Left renal cortex interstitium (tissue), 4 donors: ENCODE results near the gene CASP14. TPM values are rescaled to one million over a fixed set of nuclear protein-coding genes. Genes with fewer than 3 reads are reported as not detected.
"Not testable (repeated sequence)": the region's sequence is repeated elsewhere in the genome, so short reads cannot be mapped to it uniquely, and the experiment has no call there.

Source experiments
- DNase-seq, 4 donors: peaks; one replicate each; pipeline ENCODE4 v3.0.0-alpha.2; 2013; ENCODE audit warnings: low read depth in 4 of 4, low spot score in 2 of 4, missing footprints in 1 of 4
- polyA plus RNA-seq, 4 donors: library from polyadenylated mRNA; unstranded; fragments of 120-200 nt; gene quantifications; one replicate each; pipeline ENCODE4 v1.2.1, GENCODE V29; 2013; ENCODE audit not compliant: insufficient read length in 4 of 4

The CASP14 gene, protein sequence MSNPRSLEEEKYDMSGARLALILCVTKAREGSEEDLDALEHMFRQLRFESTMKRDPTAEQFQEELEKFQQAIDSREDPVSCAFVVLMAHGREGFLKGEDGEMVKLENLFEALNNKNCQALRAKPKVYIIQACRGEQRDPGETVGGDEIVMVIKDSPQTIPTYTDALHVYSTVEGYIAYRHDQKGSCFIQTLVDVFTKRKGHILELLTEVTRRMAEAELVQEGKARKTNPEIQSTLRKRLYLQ
- polyA plus RNA-seq = under 1 TPM in 2 of 4 donors, not detected in 2; 0.09 to 0.11 TPM

DNA sequence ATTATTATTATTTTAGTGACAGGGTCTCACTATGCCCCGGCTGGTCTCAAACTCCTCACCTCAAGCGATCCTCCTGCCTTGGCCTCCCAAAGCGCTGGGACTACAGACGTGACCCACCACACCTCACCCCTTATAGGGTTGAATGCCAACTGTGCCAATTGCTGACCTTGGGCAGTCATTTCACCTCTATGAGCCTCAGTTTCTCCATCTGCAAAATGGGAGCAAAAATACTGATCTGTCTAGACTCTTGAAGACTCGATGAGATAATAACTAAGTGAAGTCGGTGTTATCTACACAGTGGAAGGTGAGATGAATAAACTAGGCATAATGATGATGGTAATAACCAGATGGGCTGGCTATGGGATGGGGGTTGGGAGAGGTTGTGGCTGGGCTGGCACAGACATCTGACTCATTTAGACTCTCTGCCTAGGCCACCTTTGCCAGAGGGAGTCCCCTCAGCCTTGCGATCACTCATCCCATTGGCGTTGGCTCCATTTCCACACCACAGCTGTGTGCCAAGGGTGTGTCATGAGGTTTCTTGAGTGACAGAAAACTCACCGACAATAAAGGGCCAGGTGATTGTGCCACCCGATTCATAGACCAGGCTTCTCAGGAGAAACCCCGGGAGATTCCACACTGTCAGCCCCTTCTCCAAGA, at the start of gene CASP14:
TSS of gene CASP14 (plus strand) at position 596 of the 657 bp plus-strand sequence. CDS start 2,772 bp downstream, outside the sequence.
- no peak for DNase-seq

DNA sequence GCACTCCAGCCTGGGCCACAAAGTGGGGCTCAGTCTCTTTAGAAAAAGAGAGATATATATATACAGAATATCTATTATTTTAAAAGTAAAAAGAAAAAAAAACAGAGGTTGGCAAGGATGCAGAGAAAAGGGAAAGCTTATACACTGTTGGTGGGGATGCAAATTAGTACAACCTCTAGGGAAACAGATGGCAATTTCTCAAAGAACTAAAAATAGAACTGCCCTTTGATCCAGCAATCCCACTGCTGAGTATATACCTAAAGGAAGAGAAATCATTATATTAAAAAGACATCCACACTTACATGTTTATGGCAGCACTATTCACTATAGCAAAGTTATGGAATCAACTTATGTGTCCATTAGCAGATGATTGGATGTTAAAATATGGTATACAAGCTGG, 41.0 kb upstream of the CASP14 start:
- no peak for DNase-seq

DNA sequence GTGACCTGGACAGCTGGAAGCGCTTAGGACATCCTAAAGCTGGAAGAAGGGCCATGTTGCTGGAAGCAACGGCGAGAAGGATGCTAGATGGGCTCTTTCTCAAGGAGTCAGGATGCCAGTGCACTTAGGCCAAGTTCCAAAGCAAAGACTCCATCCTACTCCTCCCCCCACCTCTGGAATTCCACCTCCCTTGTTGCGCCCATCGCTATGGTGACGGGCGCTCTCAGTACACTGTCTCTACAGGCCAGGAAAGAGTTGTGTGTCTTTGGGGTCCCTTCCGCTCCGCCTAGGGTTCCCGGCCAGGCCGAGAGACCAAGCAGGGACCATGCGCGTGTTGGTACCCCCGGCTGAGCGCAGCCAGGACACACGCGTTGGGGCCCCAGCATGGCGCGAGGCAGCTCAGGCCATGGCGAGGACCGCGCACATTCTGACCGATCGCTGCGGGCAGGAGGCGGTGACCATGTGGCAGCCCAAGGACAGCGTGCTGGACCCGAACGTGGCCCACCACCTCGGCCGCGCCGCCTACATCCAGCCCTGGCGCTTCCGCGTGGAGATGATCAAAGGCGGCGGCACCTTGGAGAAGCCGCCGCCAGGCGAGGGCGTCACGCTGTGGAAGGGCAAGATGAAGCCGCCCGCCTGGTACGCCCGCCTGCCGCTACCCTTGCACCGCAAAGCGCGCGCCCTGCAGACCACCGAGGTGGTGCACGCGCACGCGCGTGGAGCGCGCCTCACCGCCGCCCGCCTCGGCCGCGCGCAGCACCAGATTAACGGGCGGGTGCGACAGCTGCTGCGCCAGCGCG, 38.6 kb upstream of the CASP14 start:
- no peak for DNase-seq

DNA sequence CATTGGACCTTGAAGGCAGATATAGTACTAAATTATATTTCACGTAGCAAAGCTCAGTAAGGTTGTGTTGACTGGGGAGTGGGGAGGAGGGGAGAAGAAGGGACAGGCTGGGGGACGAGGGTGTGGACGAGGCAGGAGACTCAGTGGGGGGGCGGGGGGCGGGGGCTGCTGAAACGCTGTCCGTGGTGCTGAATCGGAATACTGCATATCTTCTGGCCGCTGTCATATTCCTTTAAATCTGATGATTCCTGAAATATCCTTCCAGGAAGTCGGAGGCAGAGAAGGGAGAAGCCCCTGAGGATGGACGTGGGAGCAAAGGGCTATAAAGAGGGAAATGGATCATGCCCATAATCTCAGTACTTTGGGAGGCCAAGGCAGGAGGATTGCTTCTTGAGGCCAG, 34.7 kb upstream of the CASP14 start:
- no peak for DNase-seq

DNA sequence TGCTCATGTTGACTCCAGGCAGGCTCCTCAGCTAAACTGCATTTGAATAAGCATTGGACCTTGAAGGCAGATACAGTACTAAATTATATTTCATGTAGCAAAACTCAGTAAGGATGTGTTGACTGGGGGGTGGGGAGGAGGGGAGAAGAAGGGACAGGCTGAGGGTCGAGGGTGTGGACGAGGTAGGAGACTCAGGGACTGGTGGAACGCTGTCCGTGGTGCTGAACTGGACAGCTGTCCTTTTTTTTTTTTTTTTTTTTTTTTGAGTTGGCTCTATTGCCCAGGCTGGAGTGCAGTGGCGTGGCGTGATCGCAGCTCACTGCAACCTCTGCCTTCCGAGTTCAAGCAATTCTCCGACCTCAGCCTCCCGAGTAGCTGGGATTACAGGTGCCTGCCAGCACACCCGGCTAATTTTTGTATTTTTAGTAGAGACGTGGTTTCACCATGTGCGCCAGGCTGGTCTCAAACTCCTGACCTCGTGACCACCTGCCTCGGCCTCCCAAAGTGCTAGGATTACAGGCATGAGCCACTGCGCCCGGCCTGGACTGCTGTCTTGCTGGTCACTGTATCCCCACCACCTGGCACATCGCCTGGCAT, 33.2 kb upstream of the CASP14 start:
- peak; percentile 0 to 33 (median 22) for DNase-seq

DNA sequence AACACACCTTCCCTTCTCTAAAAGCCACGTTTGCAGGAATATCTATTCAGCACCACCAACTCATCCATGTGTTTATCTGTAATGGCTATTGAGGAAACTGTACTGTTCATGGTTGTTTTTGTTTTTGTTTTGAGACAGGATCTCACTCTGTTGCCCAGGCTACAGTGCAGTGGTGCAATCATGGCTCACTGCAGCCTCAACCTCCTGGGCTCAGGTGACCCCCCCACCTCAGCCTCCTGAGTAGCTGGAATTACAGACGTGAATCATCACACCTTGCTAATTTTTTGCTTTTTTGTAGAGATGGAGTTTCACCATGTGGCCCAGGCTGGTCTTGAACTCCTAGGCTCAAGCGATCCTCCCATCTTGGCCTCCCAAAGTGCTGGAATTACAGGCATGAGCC, 30.4 kb upstream of the CASP14 start:
- DNase-seq = not testable (repeated sequence)

DNA sequence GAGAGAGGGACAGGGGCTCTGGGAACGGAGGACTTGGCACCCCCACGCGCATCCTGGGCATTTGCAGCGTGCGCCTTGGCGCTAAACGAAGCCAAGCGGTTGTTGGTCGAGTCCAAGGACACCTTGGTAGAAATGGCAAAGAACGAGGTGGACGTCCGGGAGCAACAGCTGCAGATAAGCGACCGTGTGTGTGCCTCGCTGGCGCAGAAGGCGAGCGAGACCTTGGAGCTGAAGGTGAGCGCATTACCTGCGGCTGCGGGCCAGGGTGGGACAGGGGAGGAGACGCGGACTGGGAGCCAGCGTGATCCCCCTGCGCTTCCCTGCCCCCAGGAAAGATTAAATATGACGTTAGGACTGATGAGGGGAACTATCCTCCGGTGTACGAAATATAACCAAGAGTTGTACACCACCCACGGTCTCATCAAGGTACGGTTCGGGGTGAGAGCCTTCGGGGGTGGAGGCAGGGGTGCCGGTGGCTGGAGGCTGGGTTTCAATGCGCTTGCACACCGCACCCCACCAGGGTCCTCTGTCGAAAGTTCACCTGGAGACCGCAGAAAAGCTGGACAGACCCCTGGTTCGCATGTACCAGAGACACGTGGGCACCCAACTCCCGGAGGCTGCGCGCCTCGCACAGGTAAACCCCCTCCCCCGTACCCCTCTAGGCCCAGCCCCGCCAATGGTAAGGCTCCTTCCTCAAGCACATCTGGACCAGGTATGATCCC, 27.8 kb upstream of the CASP14 start:
- no peak for DNase-seq

DNA sequence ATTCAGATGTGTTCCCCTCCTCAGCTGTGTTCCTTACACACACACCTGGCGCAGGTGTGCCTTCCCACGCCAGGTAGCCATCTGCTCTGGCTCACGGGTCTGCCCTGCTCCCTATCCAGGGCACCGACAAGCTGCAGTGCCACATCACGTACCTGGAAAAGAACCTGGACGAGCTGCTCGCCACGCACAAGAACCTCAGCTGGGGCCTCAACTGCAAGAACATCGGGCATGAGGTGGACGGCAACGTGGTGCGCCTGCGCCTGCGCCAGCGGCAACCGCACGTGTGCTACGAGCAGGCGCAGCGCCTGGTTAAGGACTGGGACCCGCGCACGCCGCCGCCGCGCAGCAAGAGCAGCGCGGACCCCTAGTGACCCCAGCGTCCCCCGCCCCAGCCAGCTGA, 26.5 kb upstream of the CASP14 start:
- no peak for DNase-seq

DNA sequence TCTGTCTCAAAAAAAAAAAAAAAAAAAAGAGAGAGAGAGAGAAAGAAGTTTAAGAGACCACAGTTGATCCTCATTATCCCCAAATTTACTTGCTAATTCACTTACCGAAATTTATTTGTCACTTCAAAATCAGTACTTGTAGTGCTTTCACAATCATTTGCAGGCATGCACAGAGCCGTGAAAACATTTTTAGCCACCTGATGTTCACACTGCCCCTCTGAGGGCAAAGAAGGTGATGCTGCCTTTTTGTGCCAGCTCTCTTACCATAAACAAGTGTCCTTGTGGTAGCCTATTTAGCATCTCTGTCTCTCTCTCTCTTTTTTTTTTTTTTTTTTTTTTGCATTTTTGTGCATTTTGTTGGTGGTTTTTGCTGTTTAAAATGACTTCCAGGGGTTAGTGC, 24.1 kb upstream of the CASP14 start:
- no peak for DNase-seq

DNA sequence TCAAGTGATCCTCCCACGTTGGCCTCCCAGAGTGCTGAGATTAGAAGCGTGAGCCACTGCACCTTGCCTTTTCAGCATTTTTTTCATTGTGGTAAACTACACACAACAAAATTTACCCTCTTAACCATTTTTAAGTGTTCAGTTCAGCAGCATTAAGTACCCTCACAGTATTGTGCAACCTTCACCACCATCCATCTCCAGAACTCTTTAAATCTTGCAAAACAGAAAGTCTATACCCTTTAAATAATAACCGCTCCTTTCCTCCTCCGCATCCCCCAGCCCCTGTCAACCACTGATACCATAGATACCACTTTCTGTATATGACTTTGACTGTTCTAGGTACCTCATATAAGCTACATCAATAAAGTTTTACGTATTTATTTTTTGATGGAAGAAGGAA, 20.8 kb upstream of the CASP14 start:
- no peak for DNase-seq

DNA sequence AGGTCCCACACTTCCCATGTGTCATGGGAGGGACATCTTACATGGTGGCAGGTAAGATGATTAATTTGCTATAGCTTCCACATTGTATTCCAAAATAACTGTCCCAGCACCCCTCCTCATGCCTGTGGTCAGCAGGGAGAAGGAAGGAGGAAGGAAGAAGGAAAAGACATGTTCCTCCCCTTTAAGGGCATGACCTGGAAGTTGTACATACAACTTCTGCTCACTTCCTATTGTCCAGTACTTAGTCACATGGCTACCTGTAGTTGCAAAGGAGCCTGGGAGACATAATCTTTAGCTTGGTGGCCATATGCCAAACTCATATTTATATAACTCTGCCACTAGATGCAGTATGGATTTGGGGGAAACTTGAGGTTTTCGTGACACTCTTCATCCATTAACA, 17.6 kb upstream of the CASP14 start:
- no peak for DNase-seq

DNA sequence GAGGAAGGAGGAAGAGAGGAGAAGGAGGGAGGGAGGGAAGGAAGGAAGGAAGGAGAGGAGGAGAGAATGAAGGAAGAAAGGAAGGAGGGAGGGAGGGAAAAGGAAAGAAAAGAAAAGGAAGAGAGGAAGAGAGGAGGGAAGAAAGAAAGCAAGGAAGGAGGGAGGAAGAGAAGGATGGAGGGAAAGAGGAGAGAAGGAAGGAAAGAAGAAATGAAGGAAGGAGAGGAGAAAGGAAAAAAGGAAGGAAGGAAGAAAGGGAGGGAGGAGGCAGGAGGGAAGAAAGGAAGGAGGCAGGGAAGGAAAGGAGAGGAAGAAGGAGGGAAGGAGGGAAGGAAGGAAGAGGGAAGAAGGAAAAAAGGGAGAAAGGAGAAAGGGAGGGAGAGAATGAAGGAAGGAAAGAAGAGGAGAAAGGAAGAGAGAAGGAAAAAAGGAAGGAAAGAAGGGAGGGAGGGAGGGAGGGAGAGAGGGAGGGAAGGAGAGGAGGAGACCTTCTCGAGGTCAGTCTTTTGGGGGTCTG, 13.4 kb upstream of the CASP14 start:
- DNase-seq = no peak

DNA sequence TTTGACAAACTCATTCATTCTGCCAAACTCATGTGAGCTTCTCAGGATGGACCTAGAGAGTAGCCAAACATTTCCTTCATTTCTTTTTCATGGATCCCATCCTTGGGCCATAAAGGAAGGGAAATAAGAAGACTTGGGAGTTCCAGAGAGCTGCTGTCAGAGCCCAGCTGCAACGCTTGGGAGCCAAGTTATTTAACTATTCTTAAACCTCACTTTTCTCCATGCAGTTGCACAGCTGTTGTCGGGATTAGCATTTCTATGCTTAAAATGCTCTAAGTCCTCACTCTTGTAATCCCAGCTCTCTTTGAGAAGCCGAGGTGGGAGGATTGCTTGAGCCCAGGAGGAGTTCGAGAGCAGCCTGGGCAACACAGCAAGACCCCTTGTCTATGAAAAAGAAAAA, 11.7 kb upstream of the CASP14 start:
- no peak for DNase-seq

DNA sequence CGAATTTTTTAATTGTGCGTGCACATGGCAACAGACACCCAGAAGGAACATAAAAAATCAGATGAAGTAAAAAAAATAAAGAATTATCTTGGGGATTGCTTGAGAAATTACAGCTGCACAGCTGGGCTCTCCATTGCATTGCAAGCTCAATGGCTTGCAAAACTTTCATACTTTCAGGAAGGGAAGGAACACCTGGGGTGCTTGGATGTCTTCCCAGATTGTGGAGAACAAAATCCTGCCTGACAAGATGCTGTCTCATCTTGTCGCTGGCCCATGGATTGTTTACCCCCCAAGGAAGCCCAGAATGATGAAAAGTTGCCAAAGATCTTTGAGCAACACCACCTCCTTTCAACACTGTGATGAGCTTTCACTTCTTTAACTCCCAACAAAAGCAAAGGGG, 11.0 kb upstream of the CASP14 start:
- DNase-seq = no peak

DNA sequence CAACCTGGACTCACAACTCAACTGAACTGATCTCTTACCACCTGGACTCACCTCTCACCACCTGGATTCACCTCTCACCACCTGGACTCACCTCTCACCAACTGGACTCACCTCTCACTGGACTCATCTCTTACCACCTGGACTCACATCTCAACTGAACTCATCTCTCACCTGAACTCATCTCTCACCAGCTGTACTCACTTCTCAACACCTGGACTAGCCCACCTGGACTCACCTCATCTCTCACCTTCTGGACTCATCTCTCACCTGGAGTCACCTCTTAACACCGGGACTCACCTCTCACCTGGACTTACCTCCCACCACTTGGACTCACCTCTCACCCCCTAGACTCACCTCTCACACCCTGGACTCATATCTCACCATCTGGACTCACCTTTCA, 7.3 kb upstream of the CASP14 start:
- no peak for DNase-seq

DNA sequence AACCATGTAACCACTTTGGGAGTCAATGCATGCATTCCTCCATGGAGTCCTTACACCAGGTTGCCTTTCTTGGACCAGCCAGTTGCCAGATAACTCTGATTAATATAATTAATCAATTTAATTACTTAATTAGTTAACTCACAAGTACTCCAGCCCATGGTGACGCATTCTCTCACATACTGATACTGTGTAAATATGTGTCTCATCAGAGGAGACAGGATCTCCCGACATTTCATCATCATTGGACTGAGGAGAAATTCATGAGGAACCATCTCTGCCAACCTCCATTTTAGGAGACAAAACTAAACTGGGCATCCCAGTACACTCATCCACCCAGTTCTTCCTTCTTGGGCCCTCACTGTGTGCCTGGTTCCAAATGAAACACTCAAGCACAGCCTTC, 6.5 kb upstream of the CASP14 start:
- no peak for DNase-seq

DNA sequence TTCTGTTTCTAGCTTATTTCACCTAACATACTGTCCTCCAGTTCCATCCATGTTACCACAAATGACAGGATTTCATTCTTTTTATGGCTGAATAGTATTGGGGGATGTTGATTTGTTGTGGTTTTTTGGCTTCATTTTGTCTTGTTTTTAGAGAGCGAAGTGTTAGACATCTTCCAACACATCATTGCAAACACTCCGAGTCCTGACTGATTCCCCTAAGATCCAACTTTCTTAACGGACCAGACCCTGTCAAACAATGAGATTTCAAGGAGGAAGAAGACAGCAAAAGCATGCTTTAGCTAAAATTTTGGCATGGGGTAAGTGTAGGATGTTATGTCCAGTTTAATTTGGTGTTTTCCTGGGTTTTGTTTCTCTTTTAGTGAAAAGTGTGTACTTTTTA, 3.8 kb upstream of the CASP14 start:
- no peak for DNase-seq

DNA sequence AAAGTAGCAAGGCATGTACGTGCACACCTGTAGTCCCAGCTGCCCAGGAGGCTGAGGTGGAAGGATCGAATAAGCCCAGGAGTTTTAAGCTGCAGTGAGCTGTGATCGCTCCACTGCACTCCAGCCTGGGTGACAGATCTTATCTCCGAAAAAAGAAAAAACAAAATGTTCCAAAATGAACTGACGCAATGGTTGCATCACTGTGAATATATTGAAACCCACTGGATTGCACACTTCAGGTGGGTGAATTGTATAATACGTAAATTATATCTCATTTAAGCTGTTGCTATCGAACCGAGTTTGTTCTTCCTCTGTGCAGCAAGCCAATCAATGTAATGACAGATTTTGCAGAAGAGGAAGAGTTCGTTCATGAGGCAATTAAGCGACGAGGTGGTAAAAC, 1.6 kb upstream of the CASP14 start:
- DNase-seq = no peak

DNA sequence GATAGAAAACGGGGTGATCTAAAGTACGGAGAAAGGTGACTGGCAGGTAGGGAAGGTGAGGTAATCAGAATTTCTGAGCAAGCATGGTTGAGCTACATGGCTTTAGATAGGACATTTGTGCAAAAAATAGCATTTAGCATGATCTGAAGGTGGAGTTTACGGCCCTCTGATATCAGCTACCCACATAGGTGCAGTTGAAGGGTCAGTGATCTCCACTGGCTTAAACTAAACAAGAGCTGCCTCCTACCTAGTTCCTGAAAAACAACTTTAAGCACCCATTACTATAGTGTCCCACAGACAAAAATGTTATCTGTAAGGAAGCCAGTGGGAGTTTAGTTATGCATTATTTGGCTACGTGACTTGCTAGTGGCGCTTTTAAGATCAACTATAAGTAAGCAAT, 1.2 kb upstream of the CASP14 start:
- DNase-seq = no peak

DNA sequence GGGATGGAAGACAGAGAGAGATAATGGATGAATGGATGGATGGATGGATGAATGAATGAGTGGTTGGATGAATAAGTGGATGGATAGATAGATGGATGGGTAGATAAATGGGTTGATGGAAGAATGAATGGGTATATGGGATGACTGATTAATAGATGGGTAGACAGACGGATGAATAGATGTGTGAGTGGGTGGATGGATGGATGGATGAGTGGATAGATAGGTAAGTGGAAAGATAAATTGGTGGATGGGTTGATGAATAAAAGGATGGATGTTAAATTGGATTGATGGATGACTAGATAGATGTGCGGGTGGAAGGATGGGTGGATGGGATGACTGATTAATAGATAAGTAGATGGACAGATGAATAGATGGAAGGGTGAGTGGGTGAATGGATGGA, 1.4 kb downstream of the CASP14 start:
- no peak for DNase-seq
